HEK293 (cell line): ENCODE results near the gene FBXL13.
"Not testable (repeated sequence)": the region's sequence is repeated elsewhere in the genome, so short reads cannot be mapped to it uniquely, and the experiment has no call there.

Source experiments
- CTCF ChIA-PET: fragments of 350-600 bp; formaldehyde crosslinking; extraction: SDS; loops from one replicate; lab custom pipeline; 2021; ENCODE audit warnings: antibody characterized with exemption; lab: Yijun Ruan, JAX
- POLR2A ChIA-PET: fragments of 300-600 bp; formaldehyde crosslinking; extraction: SDS; loops from one replicate; lab custom pipeline; 2020; ENCODE audit warnings: antibody characterized with exemption, inconsistent platforms; lab: Yijun Ruan, JAX
- H3K27ac ChIP-seq: fragments of 200-500 bp; sonication (Bioruptor generic); 2 replicates; pipeline ENCODE4 v1.5.1; 2014; ENCODE audit warnings: low read depth, low read length, control low read depth, inconsistent platforms; ENCODE audit errors: extremely low read depth
- H3K36me3 ChIP-seq, 2 experiments: fragments of 200-500 bp in 1 of 2; sonication (Bioruptor generic) in 1 of 2; 1 replicate in 1 of 2; 2 replicates in 1 of 2; pipeline ENCODE4 v1.5.1; 2014 to 2017; ENCODE audit warnings: inconsistent platforms in 2 of 2, low read length in 2 of 2; ENCODE audit not compliant: control insufficient read depth in 2 of 2, insufficient read depth in 1 of 2
- H3K4me1 ChIP-seq: fragments of 200-500 bp; sonication (Bioruptor generic); 2 replicates; pipeline ENCODE4 v1.5.1; 2014; ENCODE audit warnings: mild to moderate bottlenecking, low read length, inconsistent platforms; ENCODE audit not compliant: control insufficient read depth, insufficient read depth
- H3K4me3 ChIP-seq: 2 replicates; pipeline ENCODE4 v1.5.1; 2011; ENCODE audit warnings: low read depth, mild to moderate bottlenecking, control low read depth, low read length, moderate library complexity
- H3K9me3 ChIP-seq: fragments of 200-500 bp; sonication (Bioruptor generic); 2 replicates; pipeline ENCODE4 v1.5.1; 2014; ENCODE audit warnings: low read depth, low read length, inconsistent platforms; ENCODE audit not compliant: control insufficient read depth, insufficient read depth
- ATF2 ChIP-seq: fragments of 450-650 bp; formaldehyde crosslinking; IDR thresholded peaks from 2 replicates; pipeline ENCODE4 v1.5.1; 2016; ENCODE audit warnings: missing biosample characterization, missing genetic modification characterization, low read depth
- BCL11B ChIP-seq: fragments of 450-650 bp; formaldehyde crosslinking; IDR thresholded peaks from 2 replicates; pipeline ENCODE4 v1.5.1; 2016; ENCODE audit warnings: low read depth, missing biosample characterization, missing genetic modification characterization
- KLF8 ChIP-seq: fragments of 450-650 bp; formaldehyde crosslinking; IDR thresholded peaks from 2 replicates; pipeline ENCODE4 v1.5.1; 2016; ENCODE audit warnings: missing biosample characterization, missing genetic modification characterization
- PRDM4 ChIP-seq: fragments of 450-650 bp; formaldehyde crosslinking; IDR thresholded peaks from 2 replicates; pipeline ENCODE4 v1.5.1; 2017; ENCODE audit warnings: missing biosample characterization, missing genetic modification characterization
- SETDB1 ChIP-seq: IDR thresholded peaks from one replicate; pipeline ENCODE4 v1.6.1; 2017; ENCODE audit warnings: mild to moderate bottlenecking, low read length, moderate library complexity, mixed read lengths; ENCODE audit not compliant: insufficient read length
- ZNF112 ChIP-seq: fragments of 450-650 bp; formaldehyde crosslinking; IDR thresholded peaks from 2 replicates; pipeline ENCODE4 v1.5.0; 2017; ENCODE audit warnings: missing biosample characterization, missing genetic modification characterization
- ZNF132 ChIP-seq: fragments of 450-650 bp; formaldehyde crosslinking; IDR thresholded peaks from 2 replicates; pipeline ENCODE4 v1.5.1; 2017; ENCODE audit warnings: missing biosample characterization, missing genetic modification characterization, borderline replicate concordance
- ZNF169 ChIP-seq: fragments of 450-650 bp; formaldehyde crosslinking; IDR thresholded peaks from 2 replicates; pipeline ENCODE4 v1.5.1; 2016; ENCODE audit warnings: missing biosample characterization, missing genetic modification characterization
- ZNF223 ChIP-seq: fragments of 450-650 bp; formaldehyde crosslinking; IDR thresholded peaks from 2 replicates; pipeline ENCODE4 v1.5.1; 2016; ENCODE audit warnings: missing biosample characterization, missing genetic modification characterization
- ZNF341 ChIP-seq: fragments of 450-650 bp; formaldehyde crosslinking; IDR thresholded peaks from 2 replicates; pipeline ENCODE4; 2016; ENCODE audit warnings: low read depth, missing biosample characterization, missing genetic modification characterization
- ZNF404 ChIP-seq: fragments of 450-650 bp; formaldehyde crosslinking; IDR thresholded peaks from 2 replicates; pipeline ENCODE4 v1.5.1; 2017; ENCODE audit warnings: missing biosample characterization, missing genetic modification characterization
- ZNF521 ChIP-seq: fragments of 450-650 bp; formaldehyde crosslinking; IDR thresholded peaks from 2 replicates; pipeline ENCODE4 v1.5.1; 2017; ENCODE audit warnings: missing biosample characterization, mild to moderate bottlenecking, missing genetic modification characterization
- ZNF548 ChIP-seq: fragments of 450-650 bp; formaldehyde crosslinking; IDR thresholded peaks from 2 replicates; pipeline ENCODE4 v1.5.1; 2016; ENCODE audit warnings: missing biosample characterization, missing genetic modification characterization
- ZNF596 ChIP-seq: fragments of 450-650 bp; IDR thresholded peaks from 2 replicates; pipeline ENCODE4 v1.5.0; 2018; ENCODE audit warnings: missing biosample characterization, mild to moderate bottlenecking, missing genetic modification characterization, moderate library complexity
- ZNF626 ChIP-seq: fragments of 450-650 bp; sonication (Bioruptor Pico); formaldehyde crosslinking; IDR thresholded peaks from 2 replicates; pipeline ENCODE4 v1.5.1; 2018; ENCODE audit warnings: missing biosample characterization, missing genetic modification characterization, inconsistent platforms
- ZNF654 ChIP-seq: fragments of 450-650 bp; formaldehyde crosslinking; IDR thresholded peaks from 2 replicates; pipeline ENCODE4 v1.5.1; 2016; ENCODE audit warnings: low read depth, missing biosample characterization, missing genetic modification characterization
- ZNF677 ChIP-seq: fragments of 450-650 bp; IDR thresholded peaks from 2 replicates; pipeline ENCODE4 v1.5.0; 2018; ENCODE audit warnings: missing biosample characterization, mild to moderate bottlenecking, missing genetic modification characterization, moderate library complexity
- ZNF704 ChIP-seq: fragments of 450-650 bp; formaldehyde crosslinking; IDR thresholded peaks from 2 replicates; pipeline ENCODE4 v1.5.1; 2016; ENCODE audit warnings: missing biosample characterization, missing genetic modification characterization
- ZNF768 ChIP-seq: fragments of 450-650 bp; formaldehyde crosslinking; IDR thresholded peaks from 2 replicates; pipeline ENCODE4 v1.5.1; 2018; ENCODE audit warnings: missing biosample characterization, mild to moderate bottlenecking, missing genetic modification characterization

Gene FBXL13

GRCh38 chr7:102806613-102807012 lies 268.0 kb downstream of the FBXL13 start:
- TF ChIP-seq SETDB1 (no peak), ZNF654 (tag by site-specific recombination) (no peak), ZNF341 (tag by site-specific recombination) (no peak), ZNF768 (tag by site-specific recombination) (no peak), ZNF112 (no peak), ZNF596 (tag by site-specific recombination) (no peak), PRDM4 (tag by site-specific recombination) (no peak), ZNF626 (no peak), ZNF704 (no peak), ZNF677 (tag by site-specific recombination) (no peak), ATF2 (tag by site-specific recombination) (no peak), ZNF521 (tag by site-specific recombination) (no peak), ZNF223 (no peak), ZNF169 (tag by site-specific recombination) (no peak), BCL11B (no peak), KLF8 (tag by site-specific recombination) (no peak), ZNF548 (no peak), ZNF132 (tag by site-specific recombination) (no peak), ZNF404 (no peak)
- TF ChIP-seq, all 188 proteins: peak for 0
- Histone ChIP-seq H3K27ac (no peak overlapping the region), H3K9me3 (no peaks in the 10 kb centered on the region), H3K4me3 (no peak overlapping the region), H3K36me3 (peaks cover 0 to 15% of the 10 kb centered on the region in 2 experiments; a peak in 2 of 3 replicates), H3K4me1 (no peaks in the 10 kb centered on the region)
- POLR2A ChIA-PET: no interaction called here
- CTCF ChIA-PET: no interaction called here

- POLR2A ChIA-PET, H3K27ac ChIP-seq, H3K4me3 ChIP-seq, H3K4me1 ChIP-seq, H3K36me3 ChIP-seq, CTCF ChIA-PET, H3K9me3 ChIP-seq: not testable (repeated sequence)
Observed at GRCh38 chr7:102795987-102796595, 278.5 kb downstream of the FBXL13 start.

GRCh38 chr7:102794567-102794966 lies 280.0 kb downstream of the FBXL13 start:
- H3K27ac ChIP-seq, H3K9me3 ChIP-seq, H3K4me1 ChIP-seq, H3K4me3 ChIP-seq, POLR2A ChIA-PET, H3K36me3 ChIP-seq, CTCF ChIA-PET: not testable (repeated sequence)

- H3K36me3 ChIP-seq, POLR2A ChIA-PET, H3K4me3 ChIP-seq, CTCF ChIA-PET, H3K4me1 ChIP-seq, H3K27ac ChIP-seq, H3K9me3 ChIP-seq: not testable (repeated sequence)
Observed at GRCh38 chr7:102791831-102792230, 282.8 kb downstream of the FBXL13 start.

GRCh38 chr7:102791367-102791766 lies 283.2 kb downstream of the FBXL13 start:
- H3K4me1 ChIP-seq, POLR2A ChIA-PET, H3K9me3 ChIP-seq, H3K4me3 ChIP-seq, CTCF ChIA-PET, H3K27ac ChIP-seq, H3K36me3 ChIP-seq: not testable (repeated sequence)
